SK-N-SH (cell line): ENCODE measurements around the gene FBXO10. TPM values are rescaled to one million over a fixed set of nuclear protein-coding genes. Genes with fewer than 3 reads are reported as not detected.

ENCODE experiments used
- CTCF ChIA-PET: fragments of 300-600, 350-600 bp; formaldehyde crosslinking; extraction: SDS; loops from one replicate; lab custom pipeline; 2021; lab: Yijun Ruan, JAX
- POLR2A ChIA-PET: fragments of 350-600 bp; sonication (Branson Sonifier 250); formaldehyde crosslinking; extraction: SDS; loops from one replicate; lab custom pipeline; 2020; ENCODE audit warnings: antibody characterized with exemption, inconsistent platforms; lab: Yijun Ruan, JAX
- DNase-seq: peaks from one replicate; pipeline ENCODE4 v3.0.0; 2012
- H2AFZ ChIP-seq: fragments of 200-600 bp; sonication (generic); 2 replicates; pipeline ENCODE4 v1.8.1; 2016; ENCODE audit warnings: antibody characterized with exemption, mild to moderate bottlenecking, low read depth
- H3F3A ChIP-seq: fragments of 200-600 bp; sonication (generic); replicated peaks from 2 replicates; pipeline ENCODE3; 2016; ENCODE audit warnings: antibody characterized with exemption, mild to moderate bottlenecking; ENCODE audit not compliant: insufficient read depth
- H3K27ac ChIP-seq, 2 experiments: fragments of 200-500 bp in 1 of 2; fragments of 200-600 bp in 1 of 2; sonication (Bioruptor generic) in 1 of 2; sonication (generic), shearing (Covaris generic) in 1 of 2; 2 replicates each; pipeline versions ENCODE4 v1.5.1 to v1.6.1; 2014 to 2016; ENCODE audit warnings: low read depth in 2 of 2, inconsistent platforms in 1 of 2, low read length in 1 of 2, mild to moderate bottlenecking in 1 of 2, mixed read lengths in 1 of 2
- H3K27me3 ChIP-seq: fragments of 200-600 bp; sonication (generic), shearing (Covaris generic); 2 replicates; pipeline ENCODE4 v1.6.1; 2016; ENCODE audit warnings: mixed run types; ENCODE audit not compliant: insufficient read depth
- H3K36me3 ChIP-seq, 2 experiments: fragments of 200-500 bp in 1 of 2; fragments of 200-600 bp in 1 of 2; sonication (Bioruptor generic) in 1 of 2; sonication (generic) in 1 of 2; replicated peaks in 1 of 2; 2 replicates each; pipeline versions ENCODE3 to v1.5.1; 2014 to 2016; ENCODE audit warnings: low read length in 1 of 2, mild to moderate bottlenecking in 1 of 2; ENCODE audit not compliant: insufficient read depth in 2 of 2, control insufficient read depth in 1 of 2
- H3K4me1 ChIP-seq, 2 experiments: fragments of 200-500 bp in 1 of 2; fragments of 200-600 bp in 1 of 2; sonication (Bioruptor generic) in 1 of 2; sonication (generic), shearing (Covaris generic) in 1 of 2; 2 replicates each; pipeline versions ENCODE4 v1.5.1 to v1.6.1; 2014 to 2016; ENCODE audit warnings: low read depth in 1 of 2, low read length in 1 of 2, mixed run types in 1 of 2; ENCODE audit not compliant: insufficient read depth in 2 of 2, control insufficient read depth in 1 of 2
- H3K4me2 ChIP-seq: fragments of 200-600 bp; sonication (generic), shearing (Covaris generic); 2 replicates; pipeline ENCODE4 v1.6.1; 2017; ENCODE audit warnings: mixed run types
- H3K4me3 ChIP-seq, 2 experiments: fragments of 200-500 bp in 1 of 2; fragments of 200-600 bp in 1 of 2; sonication (Bioruptor generic) in 1 of 2; sonication (generic), shearing (Covaris generic) in 1 of 2; 2 replicates each; pipeline versions ENCODE4 v1.5.1 to v1.8.1; 2014 to 2016; ENCODE audit warnings: low read depth in 2 of 2, inconsistent platforms in 1 of 2, low read length in 1 of 2, mild to moderate bottlenecking in 1 of 2, mixed read lengths in 1 of 2, moderate library complexity in 1 of 2
- H3K79me2 ChIP-seq: fragments of 200-600 bp; sonication (generic); 2 replicates; pipeline ENCODE4 v1.8.1; 2017; ENCODE audit warnings: mild to moderate bottlenecking; ENCODE audit not compliant: insufficient read depth
- H3K9ac ChIP-seq: fragments of 200-600 bp; sonication (generic); 2 replicates; pipeline ENCODE4 v1.6.1; 2017; ENCODE audit warnings: mixed run types
- H3K9me2 ChIP-seq: fragments of 200-600 bp; sonication (generic); 2 replicates; pipeline ENCODE4 v1.6.1; 2017; ENCODE audit warnings: mixed run types
- H3K9me3 ChIP-seq: fragments of 200-600 bp; sonication (generic); 2 replicates; pipeline ENCODE4 v1.6.1; 2017; ENCODE audit warnings: mixed run types, mild to moderate bottlenecking, moderate library complexity
- H4K20me1 ChIP-seq: fragments of 200-600 bp; sonication (generic); 2 replicates; pipeline ENCODE4 v1.6.1; 2017; ENCODE audit warnings: mild to moderate bottlenecking, mixed run types; ENCODE audit not compliant: insufficient read depth
- ELF1 ChIP-seq: IDR thresholded peaks from 2 replicates; pipeline ENCODE4 v1.4.0; 2012
- FOXJ3 ChIP-seq: sonication (generic); formaldehyde crosslinking; IDR thresholded peaks from 2 replicates; pipeline ENCODE4 v1.5.1; 2020; ENCODE audit warnings: mild to moderate bottlenecking, missing genetic modification reagents
- GABPA ChIP-seq: IDR thresholded peaks from 2 replicates; pipeline ENCODE4 v1.4.0; 2012; ENCODE audit warnings: low read depth, mild to moderate bottlenecking
- MXI1 ChIP-seq: IDR thresholded peaks from 2 replicates; pipeline ENCODE4 v1.6.1; 2012; ENCODE audit warnings: mild to moderate bottlenecking, low read depth, low read length, improper control_type of control experiment
- SIN3A ChIP-seq: IDR thresholded peaks from 2 replicates; pipeline ENCODE4 v1.6.1; 2012; ENCODE audit warnings: low read depth, mild to moderate bottlenecking, low read length, moderate library complexity, borderline replicate concordance
- SMC3 ChIP-seq: IDR thresholded peaks from 2 replicates; pipeline ENCODE4 v1.6.1; 2012; ENCODE audit warnings: low read depth, low read length, improper control_type of control experiment
- TCF12 ChIP-seq: IDR thresholded peaks from 2 replicates; pipeline ENCODE4 v1.4.0; 2012
- WGBS: methylation state at CpG from one replicate; pipeline ENCODE4 v1.1.6; 2017; ENCODE audit warnings: low lambda C conversion rate; 5-methylcytosine and 5-hydroxymethylcytosine counted together
- polyA plus RNA-seq, 3 experiments: library from polyadenylated mRNA; depleted of rRNA; stranded (reverse); fragments of >200 nt; gene quantifications; 2 replicates each; pipeline ENCODE4 v1.2.3, GENCODE V29; 2012
- TF ChIP-seq, protein P1 (sequence below): IDR thresholded peaks from 2 replicates; pipeline ENCODE4 v1.4.0; 2012; ENCODE audit warnings: low read depth, borderline replicate concordance
- TF ChIP-seq, protein P2 (sequence below): fragments of 150-350 bp; IDR thresholded peaks from 2 replicates; pipeline ENCODE4 v1.6.1; 2017; ENCODE audit warnings: antibody characterized with exemption, low read length, low read depth, borderline replicate concordance
- TF ChIP-seq, protein P3 (sequence below): IDR thresholded peaks from 2 replicates; pipeline ENCODE4 v1.4.0; 2012; ENCODE audit warnings: low read depth, borderline replicate concordance
- TF ChIP-seq, protein P4 (sequence below): fragments of 200-600 bp; sonication (generic); IDR thresholded peaks from 2 replicates; pipeline ENCODE4 v1.6.1; 2017; ENCODE audit warnings: antibody characterized with exemption, mild to moderate bottlenecking, moderate library complexity
- TF ChIP-seq, protein P5 (sequence below): IDR thresholded peaks from 2 replicates; pipeline ENCODE4 v1.4.0; 2012; ENCODE audit warnings: low read depth
- TF ChIP-seq, protein P6 (sequence below): fragments of 150-350 bp; IDR thresholded peaks from 2 replicates; pipeline ENCODE4 v1.6.1; 2016; ENCODE audit warnings: mild to moderate bottlenecking, low read depth, low read length

Gene FBXO10
- polyA plus RNA-seq, 1 of the 3 experiments (the other 2 are of a cell fraction) = 10.1 TPM

DNA sequence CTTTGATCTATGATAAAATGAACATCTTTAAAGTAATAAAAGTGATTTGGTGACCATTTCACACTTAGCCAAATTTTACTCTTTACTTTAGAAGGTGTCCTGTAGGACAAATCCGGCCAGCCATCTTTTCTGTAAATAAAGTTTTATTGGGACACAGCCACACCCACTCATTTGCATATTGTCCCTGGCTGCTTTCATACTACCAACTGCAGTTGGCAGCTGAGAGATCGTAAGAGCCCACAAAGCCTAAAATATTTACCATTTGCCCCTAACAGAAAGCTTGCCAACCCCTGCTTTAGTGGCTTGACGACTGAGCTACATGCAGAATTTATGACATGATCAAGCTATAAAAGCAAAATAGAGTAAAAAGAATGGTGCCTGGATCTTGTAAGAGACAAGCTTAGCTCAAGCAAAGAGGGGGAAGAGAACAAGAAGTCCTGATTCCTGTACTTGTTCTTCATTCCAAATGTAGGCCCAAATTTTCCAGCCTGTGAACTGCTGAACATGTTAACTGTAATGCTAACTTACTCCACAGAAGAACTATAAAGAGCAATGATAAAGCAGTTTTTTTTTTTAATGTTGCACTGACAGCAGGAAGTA is 7.4 kb upstream of the FBXO10 start:
- H3K9ac ChIP-seq = no peak overlapping the region
- H3K9me2 ChIP-seq = no peaks in the 10 kb centered on the region
- CTCF ChIA-PET = interaction anchor here (0.7 to 5.5 kb wide), 6 partner anchors 9 to 282 kb away, joined by 3 to 39 read pairs (median 4); partner anchors contain the start of gene TOMM5
- H3K79me2 ChIP-seq = peaks cover 72% of the 10 kb centered on the region
- H3K9me3 ChIP-seq = no peaks in the 10 kb centered on the region
- 88% methylated on average over 3 of the region's 3 CpGs for WGBS
- no peaks in the 10 kb centered on the region for H3K4me1 ChIP-seq
- no peaks in the 10 kb centered on the region for H3K27me3 ChIP-seq
- H2AFZ ChIP-seq = no peak overlapping the region
- peaks cover 29% of the 10 kb centered on the region for H3F3A ChIP-seq
- H3K4me2 ChIP-seq = no peak overlapping the region
- POLR2A ChIA-PET = interaction anchor here (1.3 kb wide), 1 partner anchor 9 kb away, joined by 6 read pairs; the partner anchor contains the start of gene TOMM5
- H3K36me3 ChIP-seq = peaks cover 73 to 78% of the 10 kb centered on the region in 2 experiments
- H3K27ac ChIP-seq = no peak overlapping the region; a peak in 2 of 4 replicates
- no peak for DNase-seq
- 0 out of 2 replicates have a peak, but pooled peaks cover 4% of the 10 kb centered on the region for H4K20me1 ChIP-seq
- H3K4me3 ChIP-seq = no peak overlapping the region
- TF ChIP-seq, protein P1, sequence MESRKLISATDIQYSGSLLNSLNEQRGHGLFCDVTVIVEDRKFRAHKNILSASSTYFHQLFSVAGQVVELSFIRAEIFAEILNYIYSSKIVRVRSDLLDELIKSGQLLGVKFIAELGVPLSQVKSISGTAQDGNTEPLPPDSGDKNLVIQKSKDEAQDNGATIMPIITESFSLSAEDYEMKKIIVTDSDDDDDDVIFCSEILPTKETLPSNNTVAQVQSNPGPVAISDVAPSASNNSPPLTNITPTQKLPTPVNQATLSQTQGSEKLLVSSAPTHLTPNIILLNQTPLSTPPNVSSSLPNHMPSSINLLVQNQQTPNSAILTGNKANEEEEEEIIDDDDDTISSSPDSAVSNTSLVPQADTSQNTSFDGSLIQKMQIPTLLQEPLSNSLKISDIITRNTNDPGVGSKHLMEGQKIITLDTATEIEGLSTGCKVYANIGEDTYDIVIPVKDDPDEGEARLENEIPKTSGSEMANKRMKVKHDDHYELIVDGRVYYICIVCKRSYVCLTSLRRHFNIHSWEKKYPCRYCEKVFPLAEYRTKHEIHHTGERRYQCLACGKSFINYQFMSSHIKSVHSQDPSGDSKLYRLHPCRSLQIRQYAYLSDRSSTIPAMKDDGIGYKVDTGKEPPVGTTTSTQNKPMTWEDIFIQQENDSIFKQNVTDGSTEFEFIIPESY = no peak
- TF ChIP-seq SIN3A (no peak), SMC3 (no peak), MXI1 (no peak), FOXJ3 (CRISPR knock-in tag) (no peak), ELF1 (no peak), GABPA (no peak), TCF12 (no peak)
- TF ChIP-seq, protein P2, sequence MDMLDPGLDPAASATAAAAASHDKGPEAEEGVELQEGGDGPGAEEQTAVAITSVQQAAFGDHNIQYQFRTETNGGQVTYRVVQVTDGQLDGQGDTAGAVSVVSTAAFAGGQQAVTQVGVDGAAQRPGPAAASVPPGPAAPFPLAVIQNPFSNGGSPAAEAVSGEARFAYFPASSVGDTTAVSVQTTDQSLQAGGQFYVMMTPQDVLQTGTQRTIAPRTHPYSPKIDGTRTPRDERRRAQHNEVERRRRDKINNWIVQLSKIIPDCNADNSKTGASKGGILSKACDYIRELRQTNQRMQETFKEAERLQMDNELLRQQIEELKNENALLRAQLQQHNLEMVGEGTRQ = no peak
- TF ChIP-seq, protein P3, sequence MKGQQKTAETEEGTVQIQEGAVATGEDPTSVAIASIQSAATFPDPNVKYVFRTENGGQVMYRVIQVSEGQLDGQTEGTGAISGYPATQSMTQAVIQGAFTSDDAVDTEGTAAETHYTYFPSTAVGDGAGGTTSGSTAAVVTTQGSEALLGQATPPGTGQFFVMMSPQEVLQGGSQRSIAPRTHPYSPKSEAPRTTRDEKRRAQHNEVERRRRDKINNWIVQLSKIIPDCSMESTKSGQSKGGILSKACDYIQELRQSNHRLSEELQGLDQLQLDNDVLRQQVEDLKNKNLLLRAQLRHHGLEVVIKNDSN = no peak
- TF ChIP-seq, protein P4, sequence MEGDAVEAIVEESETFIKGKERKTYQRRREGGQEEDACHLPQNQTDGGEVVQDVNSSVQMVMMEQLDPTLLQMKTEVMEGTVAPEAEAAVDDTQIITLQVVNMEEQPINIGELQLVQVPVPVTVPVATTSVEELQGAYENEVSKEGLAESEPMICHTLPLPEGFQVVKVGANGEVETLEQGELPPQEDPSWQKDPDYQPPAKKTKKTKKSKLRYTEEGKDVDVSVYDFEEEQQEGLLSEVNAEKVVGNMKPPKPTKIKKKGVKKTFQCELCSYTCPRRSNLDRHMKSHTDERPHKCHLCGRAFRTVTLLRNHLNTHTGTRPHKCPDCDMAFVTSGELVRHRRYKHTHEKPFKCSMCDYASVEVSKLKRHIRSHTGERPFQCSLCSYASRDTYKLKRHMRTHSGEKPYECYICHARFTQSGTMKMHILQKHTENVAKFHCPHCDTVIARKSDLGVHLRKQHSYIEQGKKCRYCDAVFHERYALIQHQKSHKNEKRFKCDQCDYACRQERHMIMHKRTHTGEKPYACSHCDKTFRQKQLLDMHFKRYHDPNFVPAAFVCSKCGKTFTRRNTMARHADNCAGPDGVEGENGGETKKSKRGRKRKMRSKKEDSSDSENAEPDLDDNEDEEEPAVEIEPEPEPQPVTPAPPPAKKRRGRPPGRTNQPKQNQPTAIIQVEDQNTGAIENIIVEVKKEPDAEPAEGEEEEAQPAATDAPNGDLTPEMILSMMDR = no peak
- TF ChIP-seq, protein P5, sequence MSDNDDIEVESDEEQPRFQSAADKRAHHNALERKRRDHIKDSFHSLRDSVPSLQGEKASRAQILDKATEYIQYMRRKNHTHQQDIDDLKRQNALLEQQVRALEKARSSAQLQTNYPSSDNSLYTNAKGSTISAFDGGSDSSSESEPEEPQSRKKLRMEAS = no peak
- TF ChIP-seq, protein P6, sequence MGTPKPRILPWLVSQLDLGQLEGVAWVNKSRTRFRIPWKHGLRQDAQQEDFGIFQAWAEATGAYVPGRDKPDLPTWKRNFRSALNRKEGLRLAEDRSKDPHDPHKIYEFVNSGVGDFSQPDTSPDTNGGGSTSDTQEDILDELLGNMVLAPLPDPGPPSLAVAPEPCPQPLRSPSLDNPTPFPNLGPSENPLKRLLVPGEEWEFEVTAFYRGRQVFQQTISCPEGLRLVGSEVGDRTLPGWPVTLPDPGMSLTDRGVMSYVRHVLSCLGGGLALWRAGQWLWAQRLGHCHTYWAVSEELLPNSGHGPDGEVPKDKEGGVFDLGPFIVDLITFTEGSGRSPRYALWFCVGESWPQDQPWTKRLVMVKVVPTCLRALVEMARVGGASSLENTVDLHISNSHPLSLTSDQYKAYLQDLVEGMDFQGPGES = no peak
